CD14-positive monocyte (primary cell): ENCODE results near the gene RALY. TPM values are rescaled to one million over a fixed set of nuclear protein-coding genes. Genes with fewer than 3 reads are reported as not detected.

Experiments used
- DNase-seq, 3 donors: peaks; one replicate each; pipeline ENCODE4 v3.0.0-alpha.2; 2011 to 2022
- H2AFZ ChIP-seq: 2 replicates; pipeline ENCODE4 v1.6.0; 2012; ENCODE audit warnings: mild to moderate bottlenecking, low read depth, low read length, inconsistent platforms; ENCODE audit not compliant: insufficient read depth, poor library complexity, severe bottlenecking
- H3K27ac ChIP-seq, 2 donors: 1 replicate in 1 of 2; 2 replicates in 1 of 2; pipeline ENCODE4 v1.5.1; 2012 to 2013; ENCODE audit warnings: low read length in 2 of 2, control low read depth in 1 of 2, inconsistent platforms in 1 of 2, low read depth in 1 of 2, mild to moderate bottlenecking in 1 of 2
- H3K27me3 ChIP-seq, 2 donors: one replicate each; pipeline versions ENCODE4 v1.6.0 to v1.6.1; 2011 to 2013; ENCODE audit warnings: low read length in 2 of 2; ENCODE audit not compliant: control insufficient read depth in 2 of 2, insufficient read depth in 2 of 2
- H3K36me3 ChIP-seq, 2 donors: replicated peaks in 1 of 2; 1 replicate in 1 of 2; 2 replicates in 1 of 2; pipeline versions ENCODE4 v1.5.1 to v1.6.1; 2012 to 2013; ENCODE audit warnings: low read length in 2 of 2, control low read depth in 1 of 2, inconsistent platforms in 1 of 2, mild to moderate bottlenecking in 1 of 2; ENCODE audit not compliant: insufficient read depth in 2 of 2, control insufficient read depth in 1 of 2
- H3K4me1 ChIP-seq, 2 donors: 1 replicate in 1 of 2; 2 replicates in 1 of 2; pipeline versions ENCODE4 v1.5.1 to v1.6.1; 2012 to 2013; ENCODE audit warnings: low read length in 2 of 2, control low read depth in 1 of 2, inconsistent platforms in 1 of 2, mild to moderate bottlenecking in 1 of 2, moderate library complexity in 1 of 2; ENCODE audit not compliant: insufficient read depth in 2 of 2, control insufficient read depth in 1 of 2
- H3K4me2 ChIP-seq: replicated peaks from 2 replicates; pipeline ENCODE3; 2012; ENCODE audit warnings: low read length, moderate library complexity, mild to moderate bottlenecking; ENCODE audit not compliant: poor library complexity, severe bottlenecking; ENCODE audit errors: extremely low read depth
- H3K4me3 ChIP-seq, 3 experiments: fragments of 200-600 bp in 1 of 3; sonication (generic) in 1 of 3; replicated peaks in 1 of 3; 1 replicate in 2 of 3; 2 replicates in 1 of 3; pipeline ENCODE4 v1.5.1; 2011 to 2013; ENCODE audit warnings: low read length in 3 of 3, mild to moderate bottlenecking in 3 of 3, control low read depth in 2 of 3, low read depth in 2 of 3, inconsistent platforms in 1 of 3, moderate library complexity in 1 of 3
- H3K79me2 ChIP-seq: 2 replicates; pipeline ENCODE4 v1.6.0; 2012; ENCODE audit warnings: mild to moderate bottlenecking, control low read depth, inconsistent platforms, low read length, moderate library complexity; ENCODE audit not compliant: insufficient read depth
- H3K9ac ChIP-seq: 2 replicates; pipeline ENCODE4 v1.6.0; 2017; ENCODE audit warnings: low read length, mild to moderate bottlenecking; ENCODE audit not compliant: insufficient read depth, poor library complexity, severe bottlenecking
- H3K9me3 ChIP-seq, 2 donors: replicated peaks in 1 of 2; 1 replicate in 1 of 2; 2 replicates in 1 of 2; pipeline versions ENCODE4 v1.5.1 to v1.6.1; 2012 to 2013; ENCODE audit warnings: low read length in 2 of 2, control low read depth in 1 of 2; ENCODE audit not compliant: control insufficient read depth in 1 of 2, insufficient read depth in 1 of 2
- H4K20me1 ChIP-seq: 2 replicates; pipeline ENCODE4 v1.6.0; 2012; ENCODE audit warnings: mild to moderate bottlenecking, low read length, control low read depth, moderate library complexity; ENCODE audit not compliant: insufficient read depth
- H3K27ac Mint-ChIP-seq, 7 donors: one replicate each; pipeline ENCODE4 v1.8.0; 2020; ENCODE audit warnings: mild to moderate bottlenecking in 7 of 7, mixed read lengths in 7 of 7, moderate library complexity in 6 of 7, inconsistent platforms in 2 of 7
- H3K27me3 Mint-ChIP-seq, 3 donors: one replicate each; pipeline ENCODE4 v1.8.0; 2021 to 2022; ENCODE audit warnings: low read depth in 3 of 3, mild to moderate bottlenecking in 3 of 3, mixed read lengths in 3 of 3, moderate library complexity in 3 of 3, inconsistent platforms in 1 of 3
- H3K36me3 Mint-ChIP-seq, 2 donors: one replicate each; pipeline ENCODE4 v1.8.0; 2020; ENCODE audit warnings: mixed read lengths in 2 of 2, inconsistent platforms in 1 of 2, mild to moderate bottlenecking in 1 of 2
- H3K4me1 Mint-ChIP-seq: one replicate; pipeline ENCODE4 v1.8.0; 2020; ENCODE audit warnings: mild to moderate bottlenecking, mixed read lengths
- H3K4me3 Mint-ChIP-seq, 2 donors: one replicate each; pipeline ENCODE4 v1.8.0; 2020; ENCODE audit warnings: mild to moderate bottlenecking in 2 of 2, mixed read lengths in 2 of 2, moderate library complexity in 1 of 2
- H3K9me3 Mint-ChIP-seq, 7 donors: one replicate each; pipeline ENCODE4 v1.8.0; 2020 to 2022; ENCODE audit warnings: mixed read lengths in 7 of 7, mild to moderate bottlenecking in 6 of 7, moderate library complexity in 6 of 7, inconsistent platforms in 2 of 7
- CTCF ChIP-seq: fragments of 200-600 bp; IDR thresholded peaks from one replicate; pipeline ENCODE4 v1.8.0; 2022; ENCODE audit warnings: antibody characterized with exemption, mild to moderate bottlenecking
- WGBS: methylation state at CpG from one replicate; pipeline ENCODE4 v1.1.5; 2013; ENCODE audit warnings: missing lambda C conversion rate; ENCODE audit not compliant: insufficient coverage; 5-methylcytosine and 5-hydroxymethylcytosine counted together
- intact Hi-C, 2 donors: fragments of 100-400 bp; cut with micrococcal nuclease; formaldehyde crosslinking; loops; one replicate each; pipeline versions ENCODE4 v1.15.0 to v1.15.1; 2023
- polyA plus RNA-seq, 3 donors: library from polyadenylated mRNA; depleted of rRNA in 1 of 3; unstranded in 2 of 3; stranded (reverse) in 1 of 3; fragments of 300-500 nt in 2 of 3; fragments of >200 nt in 1 of 3; fragmentation: Illumina TruSeq in 2 of 3; gene quantifications; 1 replicate in 2 of 3; 2 replicates in 1 of 3; pipeline ENCODE4 v1.2.3, GENCODE V29; 2012 to 2021

Gene RALY
- polyA plus RNA-seq, 3 donors: 88.4 to 154 (median 152) TPM

GRCh38 chr20:34008477-34008876, 14.8 kb downstream of the RALY start:
- H3K27ac ChIP-seq: no peak overlapping the region
- no peak overlapping the region for H3K4me3 ChIP-seq
- H3K27me3 Mint-ChIP-seq: peaks cover 0 to 1% (median 0%) of the 10 kb centered on the region in 3 donors
- H3K36me3 Mint-ChIP-seq: peaks cover 3 to 12% of the 10 kb centered on the region in 2 donors
- DNase-seq: no peak
- H3K4me3 Mint-ChIP-seq: no peak overlapping the region
- no peaks in the 10 kb centered on the region for H3K36me3 ChIP-seq
- no peaks in the 10 kb centered on the region for H3K9me3 ChIP-seq
- peaks cover 57% of the 10 kb centered on the region for H3K4me1 Mint-ChIP-seq
- H3K4me2 ChIP-seq: no peak overlapping the region
- peaks cover 0 to 2% (median 0%) of the 10 kb centered on the region in 7 donors for H3K9me3 Mint-ChIP-seq
- no peak for TF ChIP-seq CTCF
- WGBS: no CpG with 5 or more reads among the region's 1 CpG
- H3K27me3 ChIP-seq: no peaks in the 10 kb centered on the region
- peaks cover 99% of the 10 kb centered on the region for H4K20me1 ChIP-seq
- peak overlapping the region in 5 of 7 donors; percentile 15 to 71 (median 37) for H3K27ac Mint-ChIP-seq
- peaks cover 15 to 26% of the 10 kb centered on the region in 2 donors for H3K4me1 ChIP-seq
- peaks cover 100% of the 10 kb centered on the region for H3K79me2 ChIP-seq
- no peak overlapping the region for H3K9ac ChIP-seq
- intact Hi-C loops: no loop called here
- H2AFZ ChIP-seq: no peak overlapping the region

GRCh38 chr20:34010405-34010931, 16.8 kb downstream of the RALY start:
- peak overlapping the region in 1 of 2 donors; percentile 68 for H3K27ac ChIP-seq
- no peak for TF ChIP-seq CTCF
- peaks cover 15 to 26% of the 10 kb centered on the region in 2 donors for H3K4me1 ChIP-seq
- H2AFZ ChIP-seq: no peak overlapping the region
- peaks cover 0 to 13% of the 10 kb centered on the region in 2 donors for H3K36me3 Mint-ChIP-seq
- peaks cover 0 to 1% (median 0%) of the 10 kb centered on the region in 3 donors for H3K27me3 Mint-ChIP-seq
- H3K79me2 ChIP-seq: peaks cover 100% of the 10 kb centered on the region
- intact Hi-C loops: no loop called here
- H3K36me3 ChIP-seq: no peaks in the 10 kb centered on the region
- no peak overlapping the region for H3K4me3 ChIP-seq
- H3K27me3 ChIP-seq: no peaks in the 10 kb centered on the region
- H3K4me1 Mint-ChIP-seq: peaks cover 43% of the 10 kb centered on the region
- no peak overlapping the region for H3K4me3 Mint-ChIP-seq
- no peak overlapping the region for H3K4me2 ChIP-seq
- DNase-seq: peak in 1 of 3 donors; percentile 12
- H3K9ac ChIP-seq: no peak overlapping the region
- H4K20me1 ChIP-seq: peaks cover 99% of the 10 kb centered on the region
- H3K9me3 Mint-ChIP-seq: peaks cover 0 to 2% (median 0%) of the 10 kb centered on the region in 7 donors
- peak overlapping the region in 4 of 7 donors; percentile 67 to 85 (median 74) for H3K27ac Mint-ChIP-seq
- WGBS: 100% methylated on average over 1 of the region's 3 CpGs
- H3K9me3 ChIP-seq: no peaks in the 10 kb centered on the region
